Fibroblast of lung (primary cell): Measurements from ENCODE around the gene TOLLIP.

Experiments used
- EZH2 ChIP-seq: IDR thresholded peaks from 2 replicates; pipeline ENCODE4 v1.5.1; 2012; ENCODE audit warnings: low read length, control low read depth, mild to moderate bottlenecking; ENCODE audit errors: missing control alignments
- TF ChIP-seq, protein P1 (sequence below), 2 donors: IDR thresholded peaks in 1 of 2; conservative IDR thresholded peaks in 1 of 2; 1 replicate in 1 of 2; 2 replicates in 1 of 2; pipeline ENCODE4 v1.5.1; 2011 to 2012; ENCODE audit warnings: low read length in 2 of 2, control low read depth in 1 of 2, inconsistent platforms in 1 of 2, low read depth in 1 of 2, mild to moderate bottlenecking in 1 of 2

GRCh38 chr11:1354125-1354938, 44.9 kb upstream of the TOLLIP start:
- TF ChIP-seq, protein P1, sequence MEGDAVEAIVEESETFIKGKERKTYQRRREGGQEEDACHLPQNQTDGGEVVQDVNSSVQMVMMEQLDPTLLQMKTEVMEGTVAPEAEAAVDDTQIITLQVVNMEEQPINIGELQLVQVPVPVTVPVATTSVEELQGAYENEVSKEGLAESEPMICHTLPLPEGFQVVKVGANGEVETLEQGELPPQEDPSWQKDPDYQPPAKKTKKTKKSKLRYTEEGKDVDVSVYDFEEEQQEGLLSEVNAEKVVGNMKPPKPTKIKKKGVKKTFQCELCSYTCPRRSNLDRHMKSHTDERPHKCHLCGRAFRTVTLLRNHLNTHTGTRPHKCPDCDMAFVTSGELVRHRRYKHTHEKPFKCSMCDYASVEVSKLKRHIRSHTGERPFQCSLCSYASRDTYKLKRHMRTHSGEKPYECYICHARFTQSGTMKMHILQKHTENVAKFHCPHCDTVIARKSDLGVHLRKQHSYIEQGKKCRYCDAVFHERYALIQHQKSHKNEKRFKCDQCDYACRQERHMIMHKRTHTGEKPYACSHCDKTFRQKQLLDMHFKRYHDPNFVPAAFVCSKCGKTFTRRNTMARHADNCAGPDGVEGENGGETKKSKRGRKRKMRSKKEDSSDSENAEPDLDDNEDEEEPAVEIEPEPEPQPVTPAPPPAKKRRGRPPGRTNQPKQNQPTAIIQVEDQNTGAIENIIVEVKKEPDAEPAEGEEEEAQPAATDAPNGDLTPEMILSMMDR (conservative IDR thresholded peaks at IDR 0.05 in 1 of 2, IDR thresholded peaks at IDR 0.05 in 1 of 2; ENCODE audit: low read depth in 1 of 2, low read length in 2 of 2) = no peak
- no peak for TF ChIP-seq EZH2
